Neural cell (in vitro differentiated cells): ENCODE measurements around the gene SYT13. TPM values are rescaled to one million over a fixed set of nuclear protein-coding genes. Genes with fewer than 3 reads are reported as not detected.

ENCODE experiments used
- H2AFZ ChIP-seq: fragments of 200-600, 300-800 bp; sonication (generic), shearing (Covaris generic); 2 replicates; pipeline ENCODE4 v1.6.0; 2014; ENCODE audit warnings: low read depth, mild to moderate bottlenecking, antibody characterized with exemption, low read length, moderate library complexity
- H3F3A ChIP-seq: fragments of 200-600 bp; shearing (Covaris generic); 2 replicates; pipeline ENCODE4 v1.6.1; 2016; ENCODE audit warnings: mild to moderate bottlenecking, moderate library complexity, mixed read lengths, antibody characterized with exemption, low read length; ENCODE audit not compliant: insufficient read depth, poor library complexity, severe bottlenecking
- H3K27ac ChIP-seq: fragments of 200-600, 300-800 bp; sonication (generic), shearing (Covaris generic); 2 replicates; pipeline ENCODE4 v1.5.1; 2014; ENCODE audit warnings: mild to moderate bottlenecking, low read length, moderate library complexity
- H3K27me3 ChIP-seq: fragments of 300-800, 200-600 bp; sonication (generic), shearing (Covaris generic); 2 replicates; pipeline ENCODE4 v1.6.0; 2014; ENCODE audit warnings: mild to moderate bottlenecking, low read depth, low read length, moderate library complexity; ENCODE audit not compliant: insufficient read depth
- H3K36me3 ChIP-seq: fragments of 300-800, 200-600 bp; sonication (generic), shearing (Covaris generic); 2 replicates; pipeline ENCODE4 v1.5.1; 2014; ENCODE audit warnings: mild to moderate bottlenecking, antibody characterized with exemption, low read length, moderate library complexity; ENCODE audit not compliant: insufficient read depth
- H3K4me2 ChIP-seq: fragments of 300-800, 200-600 bp; sonication (generic), shearing (Covaris generic); 2 replicates; pipeline ENCODE4 v1.6.0; 2014; ENCODE audit warnings: mild to moderate bottlenecking, low read length
- H3K4me3 ChIP-seq: fragments of 300-800, 200-600 bp; sonication (generic), shearing (Covaris generic); 2 replicates; pipeline ENCODE4 v1.5.1; 2014; ENCODE audit warnings: mild to moderate bottlenecking, low read length, moderate library complexity
- H3K79me2 ChIP-seq: fragments of 200-600 bp; shearing (Covaris generic); replicated peaks from 2 replicates; pipeline ENCODE4 v1.6.0; 2014; ENCODE audit warnings: mild to moderate bottlenecking, low read length, moderate library complexity; ENCODE audit not compliant: insufficient read depth
- H3K9ac ChIP-seq: fragments of 300-800, 200-600 bp; sonication (generic), shearing (Covaris generic); 2 replicates; pipeline ENCODE4 v1.6.1; 2016; ENCODE audit warnings: mild to moderate bottlenecking, low read length, mixed read lengths
- H3K9me2 ChIP-seq: fragments of 200-600 bp; shearing (Covaris generic); 2 replicates; pipeline ENCODE4 v1.6.1; 2016; ENCODE audit warnings: mild to moderate bottlenecking, low read length, mixed read lengths; ENCODE audit not compliant: insufficient read depth
- H3K9me3 ChIP-seq: fragments of 200-600, 300-800 bp; sonication (generic), shearing (Covaris generic); 2 replicates; pipeline ENCODE4 v1.6.1; 2016; ENCODE audit warnings: mild to moderate bottlenecking, mixed run types, low read length, moderate library complexity, mixed read lengths
- H4K20me1 ChIP-seq: fragments of 200-600 bp; shearing (Covaris generic); 2 replicates; pipeline ENCODE4 v1.6.1; 2016; ENCODE audit warnings: mild to moderate bottlenecking, mixed run types; ENCODE audit not compliant: insufficient read depth
- EP300 ChIP-seq: fragments of 450-650 bp; conservative IDR thresholded peaks from 2 replicates; pipeline ENCODE4 v1.6.1; 2014; ENCODE audit warnings: antibody characterized with exemption, mild to moderate bottlenecking, moderate library complexity; ENCODE audit not compliant: poor library complexity, severe bottlenecking
- EZH2 ChIP-seq: fragments of 200-600, 300-800 bp; shearing (Covaris generic), sonication (generic); IDR thresholded peaks from 2 replicates; pipeline ENCODE4 v1.6.1; 2014; ENCODE audit warnings: antibody characterized with exemption, low read length, borderline replicate concordance, mild to moderate bottlenecking; ENCODE audit not compliant: insufficient read depth, poor library complexity, severe bottlenecking
- MXI1 ChIP-seq: fragments of 450-650 bp; conservative IDR thresholded peaks from 2 replicates; pipeline ENCODE4 v1.6.1; 2014; ENCODE audit warnings: antibody characterized with exemption, mild to moderate bottlenecking; ENCODE audit not compliant: poor library complexity, severe bottlenecking
- POLR2AphosphoS5 ChIP-seq: IDR thresholded peaks from 2 replicates; pipeline ENCODE4 v1.6.1; 2012
- RAD21 ChIP-seq: fragments of 450-650 bp; conservative IDR thresholded peaks from 2 replicates; pipeline ENCODE4 v1.6.1; 2014; ENCODE audit warnings: antibody characterized with exemption, mild to moderate bottlenecking, moderate library complexity
- REST ChIP-seq: IDR thresholded peaks from 2 replicates; pipeline ENCODE4 v1.6.1; 2012; ENCODE audit warnings: borderline replicate concordance
- SMC3 ChIP-seq: fragments of 450-650 bp; conservative IDR thresholded peaks from 2 replicates; pipeline ENCODE4 v1.6.1; 2014; ENCODE audit warnings: antibody characterized with exemption, mild to moderate bottlenecking, moderate library complexity; ENCODE audit not compliant: poor library complexity
- TAF1 ChIP-seq: IDR thresholded peaks from 2 replicates; pipeline ENCODE4 v1.6.1; 2012; ENCODE audit warnings: low read depth
- polyA plus RNA-seq: library from polyadenylated mRNA; depleted of rRNA; stranded (reverse); fragments of >200 nt; gene quantifications from 2 replicates; pipeline ENCODE4 v1.2.3, GENCODE V29; 2014
- TF ChIP-seq, protein P1 (sequence below): fragments of 450-650 bp; IDR thresholded peaks from 2 replicates; pipeline ENCODE4 v1.5.1; 2014; ENCODE audit warnings: antibody characterized with exemption, mild to moderate bottlenecking, moderate library complexity; ENCODE audit not compliant: poor library complexity, severe bottlenecking

The SYT13 gene
- polyA plus RNA-seq, 1 donor from 2014 or later: 60.8 TPM

- no peak for TF ChIP-seq REST
- H3K36me3 ChIP-seq: no peaks in the 10 kb centered on the region
- H3K9me2 ChIP-seq: no peaks in the 10 kb centered on the region
- H4K20me1 ChIP-seq: no peaks in the 10 kb centered on the region
- no peak overlapping the region for H3K4me3 ChIP-seq
- no peaks in the 10 kb centered on the region for H3K9me3 ChIP-seq
- no peak overlapping the region for H3K4me2 ChIP-seq
- no peak overlapping the region for H2AFZ ChIP-seq
- H3K27ac ChIP-seq: no peak overlapping the region
- no peaks in the 10 kb centered on the region for H3K79me2 ChIP-seq
- no peak overlapping the region for H3K9ac ChIP-seq
- H3K27me3 ChIP-seq: no peaks in the 10 kb centered on the region
- no peaks in the 10 kb centered on the region for H3F3A ChIP-seq
Observed at GRCh38 chr11:45219411-45219810, 66.7 kb downstream of the SYT13 start.

DNA sequence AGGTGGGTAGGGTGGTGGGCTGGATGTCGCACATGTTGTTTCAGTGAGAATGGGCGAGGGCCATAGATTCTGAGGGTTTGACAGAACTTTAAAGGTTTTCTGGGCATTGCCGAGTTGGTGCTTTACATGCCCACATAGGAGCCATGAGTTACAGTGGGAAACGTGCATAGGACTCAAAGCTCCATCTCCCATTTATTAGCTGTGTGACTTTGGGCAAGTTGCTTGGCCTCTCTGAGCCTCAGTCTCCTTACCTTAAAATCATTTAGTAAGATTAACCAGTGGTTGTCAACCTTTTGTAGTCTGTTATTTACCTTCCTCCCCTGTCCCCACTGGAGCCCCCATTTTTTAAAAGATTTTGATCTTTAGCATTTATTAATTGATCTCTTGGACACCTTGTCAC lies 67.4 kb downstream of the SYT13 start:
- Histone ChIP-seq H3K79me2 (no peaks in the 10 kb centered on the region), H3K9ac (no peak overlapping the region), H3K4me2 (no peak overlapping the region), H3K4me3 (no peak overlapping the region), H3F3A (no peaks in the 10 kb centered on the region), H3K36me3 (no peaks in the 10 kb centered on the region), H2AFZ (no peak overlapping the region), H4K20me1 (no peaks in the 10 kb centered on the region), H3K27me3 (no peaks in the 10 kb centered on the region), H3K9me3 (no peaks in the 10 kb centered on the region), H3K27ac (no peak overlapping the region), H3K9me2 (no peaks in the 10 kb centered on the region)
- TF ChIP-seq MXI1: no peak
- no peak for TF ChIP-seq EP300
- TF ChIP-seq RAD21: no peak
- no peak for TF ChIP-seq EZH2
- TF ChIP-seq TAF1: no peak
- TF ChIP-seq REST: no peak
- TF ChIP-seq POLR2AphosphoS5: no peak
- no peak for TF ChIP-seq SMC3
- TF ChIP-seq, protein P1, sequence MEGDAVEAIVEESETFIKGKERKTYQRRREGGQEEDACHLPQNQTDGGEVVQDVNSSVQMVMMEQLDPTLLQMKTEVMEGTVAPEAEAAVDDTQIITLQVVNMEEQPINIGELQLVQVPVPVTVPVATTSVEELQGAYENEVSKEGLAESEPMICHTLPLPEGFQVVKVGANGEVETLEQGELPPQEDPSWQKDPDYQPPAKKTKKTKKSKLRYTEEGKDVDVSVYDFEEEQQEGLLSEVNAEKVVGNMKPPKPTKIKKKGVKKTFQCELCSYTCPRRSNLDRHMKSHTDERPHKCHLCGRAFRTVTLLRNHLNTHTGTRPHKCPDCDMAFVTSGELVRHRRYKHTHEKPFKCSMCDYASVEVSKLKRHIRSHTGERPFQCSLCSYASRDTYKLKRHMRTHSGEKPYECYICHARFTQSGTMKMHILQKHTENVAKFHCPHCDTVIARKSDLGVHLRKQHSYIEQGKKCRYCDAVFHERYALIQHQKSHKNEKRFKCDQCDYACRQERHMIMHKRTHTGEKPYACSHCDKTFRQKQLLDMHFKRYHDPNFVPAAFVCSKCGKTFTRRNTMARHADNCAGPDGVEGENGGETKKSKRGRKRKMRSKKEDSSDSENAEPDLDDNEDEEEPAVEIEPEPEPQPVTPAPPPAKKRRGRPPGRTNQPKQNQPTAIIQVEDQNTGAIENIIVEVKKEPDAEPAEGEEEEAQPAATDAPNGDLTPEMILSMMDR: no peak
